HUDEP-2 (cell line): ENCODE data around the gene FFAR4.
A peak's percentile ranks its signal among the peaks of the same experiment; 100 is the strongest.

Experiments
- DNase-seq, 76 experiments: peaks; one replicate each; lab custom pipeline; 2025; ENCODE audit not compliant: unreplicated experiment in 76 of 76; lab: John Stamatoyannopoulos, UW

FFAR4 gene

DNA sequence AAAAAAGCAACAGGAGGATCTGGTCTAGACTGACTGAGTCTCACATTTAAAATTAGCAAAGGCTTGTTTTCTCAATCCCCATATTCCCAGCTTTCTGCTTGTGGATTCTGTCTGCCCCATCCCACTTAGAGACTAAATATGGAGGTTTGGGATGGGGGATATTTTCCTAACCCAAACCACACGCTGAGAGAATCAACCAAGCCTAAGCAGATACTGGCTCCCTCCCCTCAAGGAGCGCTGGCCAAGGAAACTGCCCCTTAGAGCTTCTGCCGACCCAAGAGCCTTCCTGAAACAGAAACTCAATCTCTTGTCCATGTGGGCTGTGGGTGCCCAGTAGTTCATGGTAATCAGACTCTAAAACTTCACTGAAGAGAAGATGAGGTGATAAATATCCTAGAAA is 3.9 kb downstream of the FFAR4 start:
- DNase-seq, result no peak

DNA sequence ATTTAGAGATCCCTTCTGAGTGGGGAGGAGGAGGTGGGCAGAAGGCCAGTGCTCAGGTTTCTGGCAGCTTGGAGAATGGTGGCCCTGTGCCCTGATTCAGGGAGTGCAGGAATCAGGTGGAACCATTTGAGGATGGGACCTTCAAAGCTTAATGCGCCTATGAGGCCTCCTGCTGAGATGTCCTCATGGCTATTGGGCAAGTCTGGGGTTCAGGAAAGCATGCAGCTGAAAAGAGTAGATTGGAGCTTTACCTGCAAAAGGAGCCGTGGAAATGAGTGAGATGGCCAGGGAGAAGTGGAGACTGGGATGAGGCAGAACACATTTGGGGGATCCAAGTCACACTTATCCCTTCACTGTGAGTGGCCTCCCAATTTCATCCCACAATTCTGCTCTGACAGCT is 6.1 kb downstream of the FFAR4 start:
- DNase-seq, result no peak

DNA sequence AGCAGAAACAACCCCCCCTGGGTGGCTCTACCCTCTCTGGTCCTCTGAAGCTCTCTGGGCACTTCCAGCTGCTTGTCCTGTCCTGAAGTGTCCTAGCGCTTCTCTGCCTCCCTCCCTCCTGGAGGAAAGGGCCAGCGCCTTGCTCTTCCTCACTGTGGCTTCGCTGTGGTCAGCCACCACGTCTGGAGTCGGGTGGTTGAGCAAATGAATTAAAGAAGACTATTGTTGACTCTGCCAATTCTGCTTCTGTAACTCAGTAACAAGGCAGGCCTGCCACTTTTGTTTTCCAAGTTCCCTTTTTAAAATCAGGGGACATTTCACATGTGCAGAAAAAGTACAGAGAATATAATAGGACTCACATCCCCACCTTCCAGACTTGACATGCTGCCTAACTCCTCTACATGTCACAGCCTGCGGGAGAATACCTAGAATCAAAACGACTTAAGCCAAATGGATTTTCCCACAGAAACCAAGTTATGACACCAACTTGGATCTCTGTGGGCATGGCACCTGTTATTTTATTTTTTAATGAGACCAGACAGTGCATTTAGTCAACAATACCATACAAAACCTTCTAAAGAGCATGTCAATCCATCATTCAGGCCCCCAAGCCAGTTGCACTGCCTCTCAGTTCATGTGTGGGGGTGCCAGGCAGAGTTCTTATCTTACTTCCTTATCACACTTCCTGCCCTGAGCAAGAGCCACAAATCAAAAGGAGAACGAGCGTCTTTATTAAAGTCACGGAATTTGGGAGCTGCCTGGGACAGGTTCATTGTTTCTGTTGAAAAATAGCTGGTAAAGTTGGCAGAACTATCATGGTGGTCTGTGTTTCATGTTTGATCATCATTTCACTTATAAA is 6.8 kb downstream of the FFAR4 start:
- DNase-seq, result no peak

DNA sequence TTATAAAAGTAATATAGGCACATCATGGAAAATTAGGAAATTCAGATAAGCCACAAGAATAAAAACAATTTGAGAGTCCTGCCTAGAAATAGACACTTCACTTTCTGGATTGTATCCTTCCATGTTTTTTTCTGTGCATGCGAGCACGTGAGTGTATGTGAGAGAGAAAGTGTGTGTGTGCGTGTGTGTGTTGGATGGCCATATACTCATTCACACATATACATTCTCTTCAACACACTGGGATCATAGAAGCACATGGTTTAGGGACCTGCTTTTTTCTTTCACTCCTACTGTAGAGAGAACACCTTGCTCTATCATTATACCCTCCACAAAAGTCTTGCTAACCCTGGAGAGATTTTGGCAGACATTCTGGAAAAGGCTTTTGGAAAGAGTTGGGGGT is 7.5 kb downstream of the FFAR4 start:
- no peak for DNase-seq

DNA sequence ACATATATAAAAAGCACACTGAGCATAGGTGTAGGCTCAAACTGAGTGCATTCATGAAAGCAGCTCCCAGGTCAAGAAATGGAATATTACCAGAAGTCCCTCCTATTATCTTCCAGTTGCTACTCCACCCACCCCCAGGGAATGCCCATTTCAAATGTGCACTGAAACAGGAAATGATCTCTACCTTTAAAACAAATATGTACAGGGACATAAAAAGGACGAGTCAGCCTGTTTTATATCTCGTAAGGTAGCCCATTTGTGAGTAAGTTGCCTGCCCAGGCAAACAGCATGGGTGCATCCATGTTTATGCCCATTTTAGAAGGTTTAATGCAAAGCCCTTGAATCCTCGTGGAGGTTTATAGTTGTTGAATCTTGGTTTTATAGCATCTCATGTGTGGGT is 10.4 kb downstream of the FFAR4 start:
- no peak for DNase-seq

DNA sequence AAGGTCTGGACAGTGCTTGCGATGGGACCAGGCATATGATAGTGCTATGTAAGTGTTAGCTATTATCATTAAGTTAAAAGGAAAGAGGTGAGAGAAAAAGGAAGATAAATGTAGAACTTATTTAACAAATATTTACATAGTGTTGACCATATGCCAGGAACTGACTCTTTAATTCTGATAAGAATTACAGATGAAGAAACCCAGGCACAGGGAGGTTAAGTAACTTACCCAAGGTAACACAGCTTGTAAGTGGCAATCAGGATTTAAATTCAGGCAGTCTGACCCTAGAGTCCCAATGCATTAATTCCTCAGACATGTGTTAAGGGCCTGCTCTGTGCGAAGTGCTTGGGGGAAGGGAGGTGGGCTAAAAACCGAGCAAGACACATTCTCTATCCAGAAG is 11.1 kb downstream of the FFAR4 start:
- DNase-seq, result no peak

DNA sequence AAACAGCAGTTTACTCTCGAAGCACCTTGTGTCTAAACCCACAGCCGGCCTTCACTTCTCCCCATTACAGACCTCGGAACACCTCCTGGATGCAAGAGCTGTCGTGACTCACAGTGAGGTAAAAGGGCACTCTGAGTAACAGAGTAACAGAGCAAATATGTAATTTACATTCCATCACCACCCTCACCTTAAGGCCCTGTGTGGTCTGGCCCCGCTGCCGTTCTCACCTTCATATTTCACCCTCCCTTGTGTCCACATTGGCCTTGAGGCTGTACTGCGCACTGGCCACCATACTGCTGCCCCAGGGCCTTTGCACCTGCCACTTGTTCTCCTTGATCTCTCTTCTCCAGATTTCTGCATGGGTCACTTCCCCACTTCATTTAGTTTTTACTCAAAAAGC is 12.6 kb downstream of the FFAR4 start:
- DNase-seq, result no peak

DNA sequence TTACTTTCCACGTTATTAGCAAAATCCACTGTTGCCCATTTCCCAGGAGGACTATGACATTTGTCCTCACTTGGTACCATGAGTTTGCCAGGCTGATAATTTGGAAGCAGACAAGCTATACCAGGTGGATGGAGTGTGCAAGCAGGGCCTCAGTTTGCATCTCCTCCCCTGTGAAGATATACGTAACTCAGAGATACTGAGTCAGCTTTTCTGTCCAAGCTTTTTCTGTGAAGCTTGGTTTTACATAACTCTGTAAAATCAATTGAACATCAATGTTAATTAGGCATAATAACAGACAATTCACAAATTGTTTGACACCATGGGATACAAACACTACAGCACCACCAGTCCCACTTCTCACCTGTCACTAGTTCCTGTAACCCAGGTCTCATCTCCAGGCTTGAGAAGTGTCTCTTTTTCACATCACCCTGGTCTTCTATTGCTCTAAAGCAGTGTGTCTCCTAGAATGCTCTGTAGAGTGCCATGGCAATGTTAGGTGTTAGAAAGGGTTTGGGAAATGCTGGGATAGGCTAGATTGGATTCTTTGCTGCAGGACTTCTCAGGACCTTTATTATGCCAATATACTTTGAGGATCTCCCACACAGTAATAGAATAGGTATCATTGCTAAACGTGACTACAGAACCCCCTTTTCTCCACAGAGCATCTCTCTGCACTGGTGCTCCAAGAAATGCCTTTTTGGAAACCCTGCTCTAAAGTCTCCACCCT is 13.7 kb downstream of the FFAR4 start:
- DNase-seq, result no peak

DNA sequence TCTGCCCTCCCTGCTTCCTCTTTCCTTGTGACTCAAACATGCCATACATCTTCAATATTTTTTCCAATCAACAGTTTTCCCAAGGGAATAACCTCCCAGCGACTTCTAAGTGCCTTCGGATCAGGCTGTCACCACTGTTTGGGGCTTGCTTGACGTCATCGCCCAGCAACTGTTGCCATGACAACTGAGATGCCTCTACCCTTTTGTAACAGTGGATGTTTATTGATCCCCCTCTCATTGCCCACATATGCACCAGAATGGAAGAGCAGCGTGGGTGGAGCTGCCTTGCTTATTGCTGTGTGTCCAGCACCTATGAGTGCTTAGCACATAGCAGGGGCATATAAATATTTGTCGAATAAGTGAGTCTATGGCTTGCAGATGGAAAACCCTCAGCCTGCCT is 14.4 kb downstream of the FFAR4 start:
- DNase-seq, result no peak

DNA sequence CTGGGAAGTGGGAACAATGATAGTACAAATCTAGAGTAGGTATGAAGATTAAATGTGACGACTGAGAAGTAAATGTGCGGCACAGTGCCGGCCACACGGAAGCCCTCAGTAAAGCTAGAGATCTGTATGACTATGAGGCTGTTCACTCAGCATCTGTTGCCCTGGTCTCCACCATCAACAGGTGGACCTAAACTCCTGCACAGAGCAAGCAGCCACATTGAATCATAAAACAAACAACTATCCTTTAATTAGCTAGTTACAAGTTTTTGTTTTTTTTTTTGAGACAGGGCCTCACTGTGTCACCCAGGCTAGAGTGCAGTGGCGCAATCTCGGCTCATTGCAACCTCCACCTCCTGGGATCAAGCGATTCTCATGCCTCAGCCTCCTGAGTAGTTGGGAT is 18.0 kb downstream of the FFAR4 start:
- no peak for DNase-seq

DNA sequence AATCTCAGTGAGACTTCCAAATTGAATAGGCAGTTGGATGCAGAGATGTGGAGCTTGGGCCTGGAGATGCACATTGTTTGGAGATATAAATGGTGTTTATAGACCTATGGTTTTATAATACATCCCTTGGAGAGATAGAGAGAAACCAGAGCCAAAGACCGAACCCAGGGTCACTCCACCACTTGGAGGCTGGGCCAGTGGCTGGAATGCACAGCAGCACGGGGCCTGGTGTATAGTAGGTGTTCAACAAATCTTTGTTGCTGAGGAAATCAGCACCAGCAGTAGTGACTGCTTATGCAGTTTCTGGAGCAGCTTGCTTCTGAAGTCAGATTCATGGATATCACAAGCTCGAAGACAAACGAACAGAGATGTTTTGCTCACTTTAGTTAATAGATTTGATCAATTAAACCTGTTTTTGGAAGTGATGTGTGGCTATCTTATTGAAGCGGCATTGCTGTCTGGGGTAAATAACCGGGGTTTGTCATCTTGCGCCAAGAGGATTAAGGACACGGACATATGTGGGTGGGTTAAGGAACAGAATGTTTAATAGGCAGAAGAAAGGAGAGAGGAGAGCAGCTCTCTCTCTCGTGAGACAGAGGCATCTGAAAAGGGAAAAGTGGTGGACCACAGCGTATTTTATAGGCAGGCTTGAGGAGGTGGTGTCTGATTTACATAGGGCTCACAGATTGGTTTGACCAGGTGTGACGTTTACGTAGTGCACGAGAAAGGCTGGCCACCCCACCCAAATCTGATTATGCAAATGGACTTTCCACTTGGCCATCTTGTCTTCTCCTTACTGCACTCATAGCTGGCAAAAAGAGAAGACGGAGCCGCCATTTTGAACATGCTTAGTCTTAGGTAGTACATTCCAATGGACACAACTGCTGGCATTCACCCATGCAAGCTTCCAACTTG is 23.4 kb downstream of the FFAR4 start:
- no peak for DNase-seq

DNA sequence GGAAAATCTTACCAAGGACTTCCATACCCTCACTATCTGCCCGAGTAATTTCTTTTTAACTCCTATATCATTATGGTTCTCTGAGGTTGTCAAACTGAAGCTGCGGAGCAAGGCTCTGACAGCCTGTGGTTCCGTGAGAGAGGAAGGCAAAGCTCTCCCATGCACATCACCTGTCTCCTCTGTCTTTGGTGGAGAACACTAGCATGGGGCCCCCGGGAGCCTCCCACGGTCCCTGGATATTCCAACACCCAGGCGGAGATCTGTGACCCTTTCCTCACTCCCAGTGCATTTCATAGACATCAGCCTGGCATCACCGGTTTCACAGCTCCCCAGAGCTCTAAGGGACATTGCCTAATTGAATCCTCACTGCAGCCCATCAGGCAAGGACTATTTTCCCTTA is 24.2 kb downstream of the FFAR4 start:
- DNase-seq, result no peak

DNA sequence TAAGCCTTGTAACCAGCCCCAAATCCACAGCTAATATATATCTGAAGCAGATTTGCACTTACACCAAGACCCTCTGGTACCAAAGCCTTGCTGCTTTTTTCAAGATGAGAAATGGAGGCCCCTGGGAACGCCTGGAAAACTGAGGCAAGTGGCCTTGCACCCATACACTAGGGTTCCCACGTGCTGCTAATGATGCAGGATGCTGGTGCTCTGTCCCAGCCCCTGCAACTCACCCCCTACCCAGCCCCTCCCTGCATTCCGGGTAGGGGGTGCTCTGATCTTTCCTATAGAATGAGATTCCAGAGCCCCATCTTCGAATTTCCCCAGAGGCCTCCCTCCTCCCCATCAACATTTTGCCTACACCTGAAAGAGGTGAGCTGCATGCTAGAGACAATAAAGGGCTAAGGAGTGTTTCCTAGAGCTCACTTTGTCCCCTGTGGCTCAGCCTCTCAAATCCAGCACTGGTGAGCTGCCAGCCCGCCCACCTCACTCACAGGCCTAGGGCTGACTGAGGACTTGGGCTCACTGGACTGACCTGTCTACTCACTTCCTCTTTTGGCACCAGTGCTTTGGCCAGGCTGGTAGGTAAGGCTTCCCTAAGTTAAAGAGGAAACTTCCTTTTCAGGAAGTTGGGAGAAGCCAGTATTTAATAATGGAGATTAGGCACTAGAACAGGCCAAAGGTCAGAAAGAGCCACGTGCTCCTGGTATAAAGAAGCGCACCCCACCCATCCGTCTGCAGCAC is 24.8 kb downstream of the FFAR4 start:
- no peak for DNase-seq

DNA sequence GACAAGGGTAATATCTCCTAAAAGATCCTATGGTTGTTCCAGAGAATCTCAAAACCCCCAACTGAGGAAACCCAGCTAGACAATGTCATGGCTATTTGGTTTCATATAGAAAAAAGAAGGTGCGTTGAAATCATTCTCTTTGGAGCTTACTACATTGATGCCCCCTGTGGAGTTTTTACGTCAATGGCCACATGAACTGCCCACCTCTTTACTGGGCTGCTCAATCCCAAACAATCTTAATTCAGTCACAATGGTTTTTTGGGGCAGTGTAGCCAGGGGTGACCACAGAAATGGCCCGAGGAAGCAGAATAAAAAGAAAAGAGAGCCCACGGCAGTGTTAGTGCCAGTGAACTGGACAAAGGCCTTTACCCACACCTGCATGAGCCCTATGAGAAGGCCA is 26.8 kb downstream of the FFAR4 start:
- no peak for DNase-seq

DNA sequence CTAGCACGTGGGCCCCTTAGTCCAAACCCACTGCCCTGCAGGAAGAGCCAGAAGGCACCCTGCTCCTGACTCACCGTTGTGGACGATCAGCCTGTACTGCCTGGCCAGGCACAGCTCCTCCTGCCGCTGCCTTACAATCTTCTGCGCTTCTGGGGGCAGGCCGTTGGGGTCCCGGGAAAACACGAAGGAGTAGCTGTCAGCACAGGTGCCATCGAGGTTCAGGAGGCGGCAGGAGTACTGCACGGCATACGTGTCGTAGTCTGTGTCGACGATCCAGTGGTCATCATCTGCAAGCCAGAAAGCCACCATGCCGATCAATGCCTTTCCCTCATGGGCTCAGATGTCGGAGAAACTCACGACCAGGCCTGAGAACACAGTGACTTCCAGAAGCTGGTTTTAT is 27.3 kb downstream of the FFAR4 start:
- no peak for DNase-seq

DNA sequence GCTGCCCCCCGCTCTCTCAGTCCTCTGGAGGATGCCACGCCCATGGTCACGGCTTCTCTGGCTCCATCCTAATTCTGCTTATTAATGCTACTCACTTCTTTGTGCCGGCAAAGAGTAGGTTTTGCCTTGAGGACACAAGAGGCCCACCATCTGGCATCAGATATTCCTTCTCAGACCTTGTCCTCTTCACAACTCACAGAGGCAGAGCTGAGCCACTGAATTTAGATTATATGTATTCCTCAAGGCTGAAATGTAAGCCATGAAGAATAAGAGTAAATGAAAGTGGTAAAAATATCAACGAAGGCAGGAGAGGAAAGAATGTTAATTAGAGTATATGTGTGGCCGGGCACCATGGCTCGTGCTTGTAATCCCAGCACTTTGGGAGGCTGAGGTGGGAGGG is 28.1 kb downstream of the FFAR4 start:
- no peak for DNase-seq

DNA sequence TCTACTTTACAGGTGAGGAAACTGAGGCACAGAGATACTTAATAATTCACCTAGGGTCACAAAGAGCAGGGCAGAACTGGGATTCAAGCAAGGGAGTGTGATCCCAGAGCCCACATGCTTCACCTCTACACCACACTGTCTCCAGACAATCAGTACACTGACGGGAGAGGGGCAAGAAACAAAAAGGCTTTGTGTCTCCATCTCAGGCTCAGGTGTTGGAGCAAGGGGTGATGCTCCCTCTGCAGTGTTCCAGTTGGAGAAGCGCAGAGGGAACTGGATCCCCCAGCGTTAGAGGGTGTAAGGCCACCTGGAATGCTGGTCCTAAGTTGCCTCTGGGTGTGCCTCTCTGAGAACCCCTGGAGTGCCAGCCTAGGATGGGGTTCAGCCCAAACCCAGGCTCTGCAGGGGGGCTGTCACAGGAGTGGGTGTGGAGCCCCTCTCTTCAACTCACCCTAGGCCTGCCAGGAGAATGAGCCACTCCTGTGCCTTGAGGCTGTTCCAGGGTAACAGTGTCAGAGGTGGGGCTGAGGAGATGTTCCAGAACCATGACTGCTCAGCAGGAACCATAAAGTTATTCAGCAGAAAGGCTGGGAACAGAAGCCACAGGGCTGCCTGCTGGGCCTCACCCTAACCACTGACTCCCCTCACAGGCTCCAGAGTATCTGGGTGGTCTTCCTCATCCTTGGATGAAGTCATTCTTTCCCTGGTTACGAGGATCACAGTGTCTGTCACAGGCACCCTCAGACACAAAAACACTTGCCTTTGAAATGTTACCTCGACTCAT is 29.1 kb downstream of the FFAR4 start:
- DNase-seq, result no peak

DNA sequence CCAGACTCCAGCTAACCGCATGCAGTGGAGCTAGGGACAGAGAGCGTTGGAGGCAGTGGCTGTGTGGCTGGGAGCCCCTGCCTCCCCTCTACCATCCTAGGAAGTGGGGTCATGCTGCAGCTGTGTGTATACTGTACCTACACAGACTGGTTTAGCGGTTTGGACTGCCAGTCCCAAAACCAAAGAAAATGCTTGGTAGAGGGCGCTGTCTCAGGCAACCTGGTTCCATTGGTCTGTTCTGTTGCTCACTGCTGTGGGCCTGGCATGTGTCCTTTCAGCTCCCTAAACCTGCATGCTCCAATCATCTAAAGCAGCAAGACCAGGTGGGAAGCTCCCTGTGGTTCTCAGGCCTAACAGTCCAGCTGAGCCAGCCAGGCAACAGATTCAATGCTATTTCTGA is 30.1 kb downstream of the FFAR4 start:
- DNase-seq, result peak in 1 of 76 experiments; percentile 0

DNA sequence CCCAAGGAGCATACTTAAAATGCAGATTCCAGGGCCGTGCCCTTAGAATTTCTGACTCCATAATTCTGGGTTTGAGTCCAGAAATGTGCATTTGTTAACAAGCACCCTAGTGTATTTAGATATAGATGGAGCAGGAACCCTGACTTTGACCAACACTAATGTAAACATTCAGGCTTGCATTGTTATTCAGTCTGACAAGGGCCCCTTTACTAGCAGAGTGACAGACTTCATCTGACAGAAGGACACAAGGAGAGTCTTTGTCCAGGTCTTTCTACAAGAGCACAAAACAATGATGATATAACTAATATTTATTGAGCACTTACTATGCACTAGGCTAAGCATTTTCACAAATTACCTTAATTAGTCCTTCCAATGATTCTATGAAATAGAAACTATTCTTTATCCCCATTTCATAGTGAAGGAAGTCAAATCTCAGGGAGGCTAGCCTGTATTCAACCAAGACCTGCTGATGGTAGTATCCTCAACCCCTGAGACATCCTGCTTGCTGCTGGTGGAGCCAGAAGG is 30.7 kb downstream of the FFAR4 start:
- no peak for DNase-seq

DNA sequence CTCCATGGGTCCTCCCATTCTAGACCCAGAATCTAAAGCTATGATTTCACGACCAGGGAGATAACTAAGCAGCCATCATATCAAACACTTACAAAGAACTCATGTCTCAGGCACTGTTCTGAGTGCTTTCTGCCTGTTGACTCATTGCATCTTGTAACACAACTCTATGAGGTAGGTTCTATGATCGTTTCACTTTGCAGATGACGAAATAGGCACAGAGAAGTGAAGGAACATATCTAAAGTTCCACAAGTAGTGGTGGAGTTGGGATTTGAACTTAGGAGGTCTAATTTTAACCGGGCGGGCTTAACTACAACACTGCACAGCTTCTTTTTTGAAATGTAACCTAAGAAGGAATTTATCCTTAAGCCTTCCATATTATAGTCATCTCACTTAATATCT is 31.7 kb downstream of the FFAR4 start:
- no peak for DNase-seq
